Measurements from ENCODE around the gene TIMM22. TPM values are rescaled to one million over a fixed set of nuclear protein-coding genes. Genes with fewer than 3 reads are reported as not detected.

The TIMM22 gene
- total and polyA plus RNA-seq, 2 donors (not counting 3 experiments of a cell fraction or from before 2014, with no cell fraction given), result 19.0 to 19.6 TPM

DNA sequence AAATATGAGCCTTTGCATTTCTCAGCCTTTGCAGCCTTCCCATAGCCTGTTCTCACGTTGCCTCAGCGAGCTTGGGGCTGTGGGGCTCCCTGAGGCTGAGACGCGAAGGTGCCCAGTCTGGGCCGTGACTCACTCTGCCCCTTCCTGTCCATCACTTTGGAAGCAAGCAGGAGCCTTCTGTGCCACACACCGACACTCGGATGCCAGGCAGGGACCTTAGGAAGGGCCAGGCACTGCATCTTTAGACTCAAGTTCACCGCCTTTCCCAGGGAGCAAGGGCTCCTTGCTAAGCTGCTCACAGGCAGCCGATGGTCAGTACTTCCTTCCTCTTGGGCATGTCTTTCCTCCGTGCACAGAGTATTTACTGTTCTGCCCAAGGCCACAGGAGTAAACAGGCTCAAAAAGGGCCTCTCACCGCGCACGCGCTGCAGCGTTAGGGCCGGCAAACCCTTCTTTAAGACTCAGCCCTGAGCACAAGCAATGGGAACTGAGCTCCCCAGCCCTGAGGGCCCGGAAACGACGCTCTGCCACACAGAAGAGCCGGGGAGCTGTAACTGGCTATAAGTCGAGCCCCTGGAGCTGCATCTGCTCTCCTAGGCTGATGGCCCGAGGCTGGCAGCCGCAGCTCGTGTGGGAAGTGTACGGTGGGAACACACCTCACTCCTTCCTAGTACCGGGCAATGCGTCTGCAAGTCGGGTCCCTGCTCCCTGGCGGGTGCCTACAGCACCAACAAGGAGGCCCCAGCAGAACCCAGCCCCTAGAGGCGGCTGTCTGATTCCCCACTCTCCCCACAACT is 7.2 kb downstream of the TIMM22 start:
- dilution Hi-C loops (cut with MboI; ENCODE audit: extremely low pct_ligation_motif_present, low sequenced_read_pairs), result no loop called here
- FAIRE-seq, result peak; percentile 75

More for the DNA sequence above, 7.2 kb downstream of the TIMM22 start:
- Histone ChIP-seq H3K4me2 (ENCODE audit: insufficient read depth, low read length) (peak overlapping the region; percentile 4), H3K4me3 (replicated peaks in 1 of 3; ENCODE audit: insufficient read depth in 1 of 3, low read depth in 1 of 3, low read length in 3 of 3) (no peak overlapping the region), H3K27me3 (ENCODE audit: control insufficient read depth in 2 of 2, insufficient read depth in 2 of 2, low read length in 2 of 2) (no peaks in the 10 kb centered on the region), H3K36me3 (ENCODE audit: control insufficient read depth in 2 of 2, extremely low read depth in 1 of 2, insufficient read depth in 2 of 2, low read length in 2 of 2) (peaks cover 4 to 15% of the 10 kb centered on the region in 2 experiments), H3K9ac (replicated peaks; ENCODE audit: extremely low read depth, insufficient read depth, low read length) (peak overlapping the region; percentile 10), H3K4me1 (ENCODE audit: control insufficient read depth, extremely low read depth, insufficient read depth, low read length) (peaks cover 65% of the 10 kb centered on the region), H3K79me2 (ENCODE audit: control insufficient read depth, insufficient read depth, low read length) (peaks cover 3% of the 10 kb centered on the region), H3K9me3 (replicated peaks; ENCODE audit: control insufficient read depth, insufficient read depth, low read length) (no peaks in the 10 kb centered on the region), H4K20me1 (replicated peaks; ENCODE audit: control insufficient read depth, extremely low read depth, insufficient read depth, low read length) (no peaks in the 10 kb centered on the region), H3K27ac (ENCODE audit: insufficient read depth, low read depth, low read length) (peak overlapping the region; percentile 91), H3K9me1 (replicated peaks; ENCODE audit: control insufficient read depth, extremely low read depth, insufficient read depth, low read length) (no peaks in the 10 kb centered on the region), H2AFZ (ENCODE audit: low read depth, low read length) (no peak overlapping the region)
- no TSS peak for BruUV-seq (replicated peaks)
- TF ChIP-seq, protein P1, sequence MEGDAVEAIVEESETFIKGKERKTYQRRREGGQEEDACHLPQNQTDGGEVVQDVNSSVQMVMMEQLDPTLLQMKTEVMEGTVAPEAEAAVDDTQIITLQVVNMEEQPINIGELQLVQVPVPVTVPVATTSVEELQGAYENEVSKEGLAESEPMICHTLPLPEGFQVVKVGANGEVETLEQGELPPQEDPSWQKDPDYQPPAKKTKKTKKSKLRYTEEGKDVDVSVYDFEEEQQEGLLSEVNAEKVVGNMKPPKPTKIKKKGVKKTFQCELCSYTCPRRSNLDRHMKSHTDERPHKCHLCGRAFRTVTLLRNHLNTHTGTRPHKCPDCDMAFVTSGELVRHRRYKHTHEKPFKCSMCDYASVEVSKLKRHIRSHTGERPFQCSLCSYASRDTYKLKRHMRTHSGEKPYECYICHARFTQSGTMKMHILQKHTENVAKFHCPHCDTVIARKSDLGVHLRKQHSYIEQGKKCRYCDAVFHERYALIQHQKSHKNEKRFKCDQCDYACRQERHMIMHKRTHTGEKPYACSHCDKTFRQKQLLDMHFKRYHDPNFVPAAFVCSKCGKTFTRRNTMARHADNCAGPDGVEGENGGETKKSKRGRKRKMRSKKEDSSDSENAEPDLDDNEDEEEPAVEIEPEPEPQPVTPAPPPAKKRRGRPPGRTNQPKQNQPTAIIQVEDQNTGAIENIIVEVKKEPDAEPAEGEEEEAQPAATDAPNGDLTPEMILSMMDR (IDR thresholded peaks at IDR 0.05; ENCODE audit: extremely low read depth in 1 of 2, insufficient read depth in 1 of 2, low read depth in 1 of 2, low read length in 2 of 2), result no peak
- TF ChIP-seq POLR2AphosphoS5 (IDR thresholded peaks at IDR 0.05; ENCODE audit: insufficient read depth, low read depth, low read length) (no peak), POLR2A (IDR thresholded peaks at IDR 0.05; ENCODE audit: low read depth, low read length) (no peak), JUN (IDR thresholded peaks at IDR 0.05; ENCODE audit: borderline replicate concordance, insufficient read depth, insufficient read length, low read depth) (peak; percentile 24), EZH2 (IDR thresholded peaks at IDR 0.05; ENCODE audit: borderline replicate concordance, low read depth, low read length, severe bottlenecking) (no peak), MYC (IDR thresholded peaks at IDR 0.05; ENCODE audit: low read depth, low read length) (no peak), GATA2 (IDR thresholded peaks at IDR 0.05; ENCODE audit: insufficient read depth, insufficient read length, low read depth, low read length) (no peak), FOS (IDR thresholded peaks at IDR 0.05; ENCODE audit: borderline replicate concordance, insufficient read depth, low read length) (peak; percentile 16)
- TF ChIP-seq, protein P2, sequence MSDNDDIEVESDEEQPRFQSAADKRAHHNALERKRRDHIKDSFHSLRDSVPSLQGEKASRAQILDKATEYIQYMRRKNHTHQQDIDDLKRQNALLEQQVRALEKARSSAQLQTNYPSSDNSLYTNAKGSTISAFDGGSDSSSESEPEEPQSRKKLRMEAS (IDR thresholded peaks at IDR 0.05; ENCODE audit: insufficient read depth, insufficient read length), result no peak
- intact Hi-C loops (cut with micrococcal nuclease), result loop anchor here (2.0 kb wide), 1 partner anchor 107 kb away; no protein-coding TSS in a partner anchor
- POLR2A ChIA-PET, result no interaction called here
- CTCF ChIA-PET, result interaction anchor here (0.6 to 10.2 kb wide), 6 partner anchors 23 to 125 kb away, joined by 3 to 265 read pairs (median 5); no protein-coding TSS in a partner anchor
- peak; percentile 58 for DNase-seq (ENCODE audit: low read depth, low spot score)
